Measurements from ENCODE around the gene OR4D5.

The OR4D5 gene

DNA sequence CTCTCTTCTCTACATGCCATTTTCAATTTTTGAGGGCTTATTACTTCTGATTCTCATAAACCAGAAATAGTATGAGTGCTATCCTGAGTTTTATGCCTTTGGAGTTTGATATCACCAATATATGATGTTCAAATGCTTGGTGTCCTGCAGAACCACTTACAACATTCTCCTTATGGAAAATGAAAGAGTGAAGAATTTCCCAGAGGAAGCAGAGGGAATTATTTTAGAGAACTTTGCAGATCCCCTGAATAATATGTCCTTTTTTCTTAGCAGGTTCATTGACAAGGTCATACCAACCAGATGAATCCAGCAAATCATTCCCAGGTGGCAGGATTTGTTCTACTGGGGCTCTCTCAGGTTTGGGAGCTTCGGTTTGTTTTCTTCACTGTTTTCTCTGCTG, at the start of gene OR4D5:
Gene OR4D5, plus strand, starts transcription at position 301 of the 400 bp plus-strand sequence. Its CDS starts 0 bp downstream, at position 301.
- H3K4me3 ChIP-seq (ENCODE audit: low read depth, low read length): no peak within 1 kb of the TSS

DNA sequence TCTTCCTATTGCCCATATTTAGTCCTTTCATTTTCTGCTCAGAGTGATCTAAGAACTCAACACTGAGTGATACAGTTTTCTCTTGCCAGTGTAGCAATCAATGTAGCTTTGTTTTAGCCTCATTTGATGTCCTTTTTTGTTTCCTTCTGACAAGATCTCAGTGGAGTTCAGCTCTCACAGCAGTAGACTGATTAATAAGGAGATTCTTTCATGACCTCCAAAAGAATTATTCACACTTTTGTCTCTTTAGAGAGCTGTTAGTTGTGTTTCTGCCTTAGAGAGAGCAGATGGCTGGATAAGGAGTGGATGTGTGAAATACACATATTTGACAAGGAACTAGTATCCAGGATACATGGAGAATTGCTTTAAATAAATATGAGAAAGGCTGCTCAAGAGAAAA, 47.4 kb upstream of the OR4D5 start:
- H3K4me3 ChIP-seq (ENCODE audit: low read depth, low read length): no peak overlapping the region

DNA sequence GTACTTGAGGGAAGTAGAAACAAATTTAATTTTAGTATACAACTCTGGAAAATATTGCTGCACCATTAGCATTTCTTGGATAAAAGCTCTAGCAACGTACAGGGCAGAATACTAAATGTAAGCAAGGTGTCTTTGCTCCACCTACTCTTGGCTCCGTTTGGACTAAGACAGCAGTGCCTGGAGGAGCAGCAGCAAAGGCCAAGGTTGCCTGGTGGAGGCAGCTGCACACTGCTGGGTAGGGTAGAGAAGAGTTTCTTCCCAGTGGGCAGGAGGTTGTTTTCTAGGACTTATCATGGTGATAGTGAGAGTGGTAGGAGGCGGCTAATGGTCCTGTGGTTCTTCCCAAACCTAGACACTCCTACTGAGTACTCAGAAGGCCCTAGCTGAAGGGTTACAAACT, 39.6 kb upstream of the OR4D5 start:
- no peak overlapping the region for H3K4me3 ChIP-seq (ENCODE audit: low read depth, low read length)

DNA sequence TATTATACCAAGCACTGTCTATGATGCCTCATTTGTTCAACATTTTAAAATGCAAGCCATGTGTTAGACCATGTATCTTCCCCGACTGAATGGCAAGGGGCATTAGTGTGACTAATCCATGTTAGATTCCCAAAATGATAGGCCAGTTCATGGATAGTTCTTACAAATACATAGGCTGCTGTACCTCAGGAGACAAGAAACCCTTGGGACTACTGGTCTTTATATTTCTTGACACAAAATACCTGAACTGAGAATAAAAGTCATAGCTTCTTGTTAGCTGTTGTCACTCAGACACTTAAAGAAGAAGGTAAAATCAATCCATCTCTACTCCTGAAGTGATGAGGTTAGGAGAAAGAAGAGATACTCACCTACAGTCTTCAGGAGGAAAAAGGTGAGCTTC, 37.5 kb upstream of the OR4D5 start, which contains the start of gene OR8D4:
Gene OR8D4, plus strand, starts transcription at position 301 of the 400 bp plus-strand sequence. CDS start 4,265 bp downstream, outside the sequence.
- H3K4me3 ChIP-seq (ENCODE audit: low read depth, low read length): no peak within 1 kb of the TSS

DNA sequence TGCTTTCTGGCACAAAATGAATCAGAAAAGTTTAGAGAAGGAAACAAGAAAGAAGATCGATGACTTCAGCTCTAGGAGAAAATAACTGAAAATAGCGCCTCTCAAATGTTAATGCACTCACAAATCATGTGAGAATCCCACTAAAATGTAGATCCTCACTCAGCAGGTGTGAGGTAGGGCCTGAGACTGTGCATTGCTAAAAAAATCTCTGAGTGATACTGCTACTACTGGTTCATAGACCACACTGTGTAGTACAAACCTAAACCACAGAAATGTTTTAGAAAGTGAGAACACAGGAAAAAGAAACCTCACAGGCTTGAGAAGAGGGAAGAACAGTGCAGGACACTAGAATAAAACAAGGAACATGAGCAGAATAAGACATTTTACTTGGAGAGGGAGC, 35.5 kb upstream of the OR4D5 start:
- H3K4me3 ChIP-seq (ENCODE audit: low read depth, low read length): no peak overlapping the region

DNA sequence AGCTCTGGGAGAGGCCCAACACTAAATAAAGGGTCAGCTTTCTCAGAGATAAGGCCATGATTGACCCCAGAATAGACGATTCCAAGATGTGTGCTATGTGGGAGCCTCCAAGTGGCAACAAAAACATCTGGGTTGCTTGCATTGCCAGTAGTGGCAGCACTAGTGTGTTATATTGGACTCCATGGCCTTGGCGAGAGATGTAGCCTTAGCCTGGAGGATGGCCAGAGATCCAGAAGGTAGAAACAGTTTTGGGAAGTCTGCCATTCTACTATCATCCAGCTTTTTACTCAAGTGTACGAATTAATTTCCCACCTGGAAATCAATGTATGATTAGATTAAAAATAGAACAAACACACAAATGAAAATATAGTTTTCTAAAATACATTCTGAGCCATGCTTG, 34.5 kb upstream of the OR4D5 start:
- H3K4me3 ChIP-seq (ENCODE audit: low read depth, low read length): no peak overlapping the region

DNA sequence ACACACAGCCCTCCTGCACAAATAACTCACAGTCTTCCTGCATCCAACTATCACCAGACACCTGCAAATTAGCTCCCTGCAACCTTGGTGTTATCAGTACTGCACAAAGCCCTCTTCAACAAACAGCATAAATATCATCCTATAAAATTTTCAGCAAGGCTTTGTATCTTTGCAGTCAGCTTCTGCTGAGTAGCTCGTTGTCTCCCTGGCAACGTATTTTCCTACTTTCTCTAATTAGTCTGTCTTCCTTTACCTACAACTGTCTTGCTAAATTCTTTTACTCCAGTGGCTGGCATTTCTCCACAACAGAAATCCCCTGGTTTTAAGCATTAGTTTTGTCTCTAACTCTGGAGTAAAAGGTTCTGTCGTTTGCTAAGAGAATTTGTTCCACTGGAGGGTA, 33.6 kb upstream of the OR4D5 start:
- H3K4me3 ChIP-seq (ENCODE audit: low read depth, low read length): no peak overlapping the region

DNA sequence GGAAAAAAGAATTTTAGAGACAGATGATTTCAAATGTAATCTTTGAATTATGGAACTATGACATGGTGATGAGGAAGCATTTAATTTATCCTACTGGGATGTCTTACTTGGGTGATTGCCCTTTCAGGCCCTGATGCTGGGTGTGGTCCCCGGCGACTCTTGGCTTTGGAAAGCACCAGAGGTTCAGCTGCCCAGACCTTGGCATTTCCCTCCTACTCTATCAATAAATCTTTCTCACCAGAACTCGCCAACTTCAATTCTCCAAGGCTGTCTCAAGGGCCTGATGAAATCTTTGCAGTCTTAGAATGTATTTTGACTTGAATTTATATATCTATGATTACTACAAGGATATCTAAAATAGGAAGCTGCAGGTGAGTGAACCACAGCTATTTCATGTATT, 18.5 kb upstream of the OR4D5 start:
- H3K4me3 ChIP-seq (ENCODE audit: low read depth, low read length): no peak overlapping the region

DNA sequence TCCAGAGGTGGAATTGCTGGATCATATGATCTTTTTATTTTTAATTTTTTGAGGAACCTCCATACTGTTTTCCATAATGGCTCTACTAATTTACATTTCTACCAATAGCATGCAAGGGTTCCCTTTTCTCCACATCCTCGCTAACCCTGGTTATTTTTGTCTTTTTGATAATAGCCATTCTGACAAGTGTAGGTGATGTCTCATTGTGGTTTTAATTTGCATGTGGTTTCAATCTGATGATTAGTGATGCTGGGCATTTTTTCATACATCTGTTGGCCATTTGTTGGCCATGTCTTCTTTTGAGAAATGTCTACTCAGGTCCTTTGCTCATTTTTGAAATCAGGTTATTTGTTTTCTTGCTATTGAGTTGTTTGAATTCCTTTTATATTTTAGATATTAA, 15.4 kb upstream of the OR4D5 start:
- no peak overlapping the region for H3K4me3 ChIP-seq (ENCODE audit: low read depth, low read length)

DNA sequence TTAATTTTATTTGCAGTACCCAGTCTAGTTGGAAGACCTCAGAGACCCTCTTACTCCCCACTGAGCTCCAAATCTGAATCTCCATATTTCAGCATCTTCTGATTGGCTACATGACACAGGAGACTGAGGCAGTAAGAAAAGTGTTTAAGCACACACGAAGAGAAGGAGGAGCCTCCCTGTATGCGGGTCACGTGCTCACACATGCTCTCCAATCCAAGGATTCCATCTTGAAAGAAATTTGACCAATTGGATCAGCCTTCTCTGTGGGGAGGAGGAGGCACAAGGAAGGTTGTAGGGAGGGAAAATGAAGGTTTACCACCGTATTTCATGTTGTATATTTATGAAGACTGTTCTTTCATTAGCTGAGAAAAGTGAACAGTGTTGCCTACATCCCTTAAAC, 3.0 kb downstream of the OR4D5 start:
- no peak overlapping the region for H3K4me3 ChIP-seq (ENCODE audit: low read depth, low read length)

DNA sequence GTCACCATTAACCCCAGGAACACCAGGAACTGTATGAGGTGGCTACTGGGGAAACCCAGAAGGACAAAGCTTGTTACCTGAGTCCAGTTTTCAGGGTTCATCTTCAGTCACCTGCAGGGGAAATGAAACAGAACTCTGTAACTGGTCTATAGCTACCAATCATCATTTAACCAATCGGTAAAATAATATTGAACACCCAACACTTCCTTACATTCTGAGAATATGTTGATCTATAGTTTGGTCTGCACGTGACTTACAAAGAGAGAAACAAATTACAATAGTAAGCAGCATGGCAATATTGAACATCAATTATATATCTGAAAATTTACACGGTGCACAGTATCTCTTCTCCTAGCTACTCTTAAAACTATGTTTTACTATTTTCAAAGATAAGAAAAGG, 4.3 kb downstream of the OR4D5 start, which contains the start of gene OR6T1:
Gene OR6T1, minus strand, starts transcription at position 101 of the 400 bp plus-strand sequence. Its CDS starts 0 bp downstream, at position 101.
- no peak within 1 kb of the TSS for H3K4me3 ChIP-seq (ENCODE audit: low read depth, low read length)

DNA sequence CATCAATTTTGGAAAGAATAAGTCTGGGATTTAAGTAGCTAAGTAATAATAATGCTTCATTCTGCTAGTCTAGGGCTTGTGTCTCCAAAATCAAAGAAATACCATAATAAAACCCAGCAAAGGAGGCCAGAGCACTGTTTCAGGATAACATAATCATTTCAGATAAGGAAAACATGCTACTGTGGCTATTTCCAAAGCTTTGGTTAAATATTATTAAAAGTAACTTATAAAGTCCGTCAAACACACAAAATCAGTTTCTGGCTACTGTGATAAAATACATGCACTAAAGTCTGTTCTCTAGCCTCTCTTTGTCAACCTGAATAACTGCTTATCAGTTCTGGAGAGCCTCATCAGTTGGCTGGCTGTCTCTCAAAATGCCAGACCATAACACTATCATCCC, 5.7 kb downstream of the OR4D5 start:
- H3K4me3 ChIP-seq (ENCODE audit: low read depth, low read length): no peak overlapping the region

DNA sequence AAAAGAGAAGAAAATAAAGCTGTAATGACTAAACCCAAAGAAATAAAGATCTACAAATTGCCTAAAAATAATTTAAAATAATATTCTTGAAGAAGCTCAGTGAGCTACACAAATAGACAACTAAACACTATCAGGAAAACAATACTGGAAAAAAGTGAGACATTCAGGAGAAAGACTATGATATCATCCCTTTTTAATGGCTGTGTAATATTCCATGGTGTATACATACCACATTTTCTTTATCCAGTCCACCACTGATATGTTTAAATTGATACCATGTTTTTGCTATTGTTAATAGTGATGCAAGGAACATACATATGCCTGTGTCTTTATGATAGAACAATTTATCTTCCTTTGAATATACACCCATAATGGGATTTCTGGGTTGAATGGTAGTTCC, 17.3 kb downstream of the OR4D5 start:
- H3K4me3 ChIP-seq (ENCODE audit: low read depth, low read length): no peak overlapping the region

DNA sequence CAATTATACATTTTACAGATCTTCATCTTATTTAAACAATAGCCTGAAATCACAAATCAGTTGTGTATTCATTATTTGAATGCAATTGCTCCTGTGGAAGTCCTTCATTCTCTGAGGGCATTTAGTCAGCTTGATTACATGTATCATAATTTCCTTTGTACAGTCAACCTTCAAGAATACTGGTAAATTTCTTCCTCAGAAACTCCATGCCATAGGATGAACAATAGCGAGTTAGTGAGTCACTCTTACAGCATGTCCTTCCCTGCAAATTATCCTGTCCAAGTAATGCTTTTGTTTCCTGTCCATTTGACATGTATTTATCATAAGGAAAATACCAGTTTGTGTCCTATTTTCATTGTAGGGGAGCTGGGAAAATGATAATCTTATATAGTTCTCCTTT, 34.4 kb downstream of the OR4D5 start:
- H3K4me3 ChIP-seq (ENCODE audit: low read depth, low read length): no peak overlapping the region

DNA sequence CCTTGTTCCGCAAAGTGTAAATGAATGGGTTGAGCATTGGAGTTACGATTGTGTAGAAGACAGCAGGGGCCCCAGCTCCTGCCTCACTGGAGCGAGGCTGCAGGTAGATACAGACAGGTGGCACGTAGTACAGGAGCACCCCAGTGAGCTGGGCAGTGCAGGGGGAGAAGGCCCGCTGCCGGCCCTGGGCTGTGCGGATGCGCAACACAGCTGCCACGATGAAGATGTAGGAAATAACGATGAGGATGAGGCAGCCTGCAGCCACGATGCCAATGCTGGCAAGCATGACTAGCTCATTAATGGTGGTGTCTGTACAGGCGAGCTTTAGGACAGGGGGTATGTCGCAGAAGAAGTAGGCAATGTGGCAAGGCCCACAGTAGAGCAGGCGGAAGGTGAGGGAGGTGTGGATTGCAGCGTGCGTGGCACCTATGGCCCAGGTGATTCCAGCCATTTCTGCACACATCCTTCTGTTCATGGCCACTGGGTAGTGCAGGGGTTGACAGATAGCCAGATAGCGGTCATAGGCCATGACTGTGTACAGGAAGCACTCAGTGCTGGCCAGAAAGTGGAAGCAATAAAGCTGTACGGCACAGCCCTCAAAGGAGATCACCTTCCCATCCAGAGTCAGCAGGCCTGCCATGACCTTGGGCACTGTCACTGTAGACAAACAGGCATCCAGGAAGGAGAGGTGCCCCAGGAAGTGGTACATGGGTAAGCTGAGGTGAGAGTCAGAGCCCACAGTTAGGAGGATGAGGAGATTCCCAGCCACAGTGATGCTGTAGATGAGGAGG, 37.5 kb downstream of the OR4D5 start:
- no peak overlapping the region for H3K4me3 ChIP-seq (ENCODE audit: low read depth, low read length)

DNA sequence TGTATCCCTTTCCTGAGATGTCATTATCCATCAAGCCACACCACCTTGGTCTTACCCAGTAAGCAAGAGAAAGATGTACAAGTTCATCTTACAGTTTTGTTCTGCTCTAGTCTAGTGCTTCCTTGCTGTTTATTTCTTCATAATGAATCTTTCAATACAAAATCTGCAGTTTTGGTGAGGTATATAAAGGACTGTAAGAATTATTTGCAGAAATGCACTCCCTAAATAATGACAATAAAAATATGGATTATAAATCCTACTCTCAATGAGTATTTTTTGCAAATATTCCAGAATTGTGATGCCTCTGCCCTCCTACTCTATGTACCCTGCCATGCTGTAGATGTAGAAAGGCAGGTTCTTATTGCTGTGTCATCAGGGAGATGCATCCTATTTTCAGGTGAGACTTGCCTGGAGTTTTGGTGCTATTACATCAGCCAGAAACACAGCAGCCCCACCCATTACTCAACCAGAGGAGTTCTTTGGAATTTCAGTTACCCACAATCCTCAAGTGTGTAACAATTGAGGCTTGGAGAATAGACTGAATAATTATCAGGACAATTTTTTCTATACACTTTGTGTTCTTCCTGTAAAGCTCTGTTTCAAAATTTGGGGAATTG, 38.4 kb downstream of the OR4D5 start, which contains the start of gene OR10S1:
Gene OR10S1, minus strand, starts transcription at position 51 of the 617 bp plus-strand sequence. CDS start 117 bp downstream, outside the sequence.
- H3K4me3 ChIP-seq (ENCODE audit: low read depth, low read length): no peak within 1 kb of the TSS

DNA sequence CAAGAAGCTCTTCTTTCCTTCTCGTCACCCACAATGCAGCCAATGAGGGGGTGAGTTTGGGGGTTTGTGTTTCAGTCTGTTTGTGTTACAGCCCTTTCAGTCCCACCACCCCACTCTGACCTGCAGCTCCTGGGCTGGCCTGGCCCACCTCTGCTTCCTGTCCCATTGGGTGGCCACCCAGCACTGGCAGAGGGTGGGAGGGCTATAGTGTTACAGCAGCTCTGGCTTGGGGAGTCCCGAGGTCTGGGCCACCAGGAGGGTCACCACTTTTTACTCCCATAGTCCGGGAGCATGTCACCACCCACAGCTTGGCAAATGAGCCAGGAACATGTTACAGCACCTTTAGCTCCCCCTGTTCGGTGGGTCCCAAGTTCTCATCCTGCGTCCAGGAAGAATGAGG, 39.9 kb downstream of the OR4D5 start:
- no peak overlapping the region for H3K4me3 ChIP-seq (ENCODE audit: low read depth, low read length)

All from iPS-11a (cell line).